K562 (cell line): ENCODE data around the gene LIMS3.
"Not testable (repeated sequence)": the region's sequence is repeated elsewhere in the genome, so short reads cannot be mapped to it uniquely, and the experiment has no call there.

Experiments used
- CTCF ChIP-seq, 3 experiments: IDR thresholded peaks in 2 of 3; conservative IDR thresholded peaks in 1 of 3; 2 replicates each; pipeline ENCODE4 v1.5.1; 2011 to 2012; ENCODE audit warnings: low read length in 3 of 3, mild to moderate bottlenecking in 3 of 3, control low read depth in 2 of 3, improper control_type of control experiment in 1 of 3, inconsistent platforms in 1 of 3, low read depth in 1 of 3, mixed read lengths in 1 of 3, moderate library complexity in 1 of 3; ENCODE audit not compliant: insufficient read depth in 2 of 3
- GABPA ChIP-seq: fragments of 200-800 bp; sonication (Bioruptor generic); conservative IDR thresholded peaks from 2 replicates; pipeline ENCODE4 v1.6.1; 2016; ENCODE audit warnings: low read depth, missing genetic modification characterization, missing compliant biosample characterization
- HNRNPK ChIP-seq: fragments of 200-400 bp; formaldehyde crosslinking; IDR thresholded peaks from one replicate; pipeline ENCODE4 v1.6.1; 2018; ENCODE audit warnings: mild to moderate bottlenecking, low read depth, low read length; ENCODE audit not compliant: poor library complexity, severe bottlenecking
- NONO ChIP-seq, 2 experiments: fragments of 200-400 bp in 1 of 2; fragments of 450-650 bp in 1 of 2; formaldehyde crosslinking in 1 of 2; IDR thresholded peaks; 2 replicates each; pipeline ENCODE4 v1.6.1; 2017; ENCODE audit warnings: low read depth in 2 of 2, mild to moderate bottlenecking in 2 of 2, moderate library complexity in 2 of 2, low read length in 1 of 2
- POLR2A ChIP-seq: fragments of 450-650 bp; conservative IDR thresholded peaks from 2 replicates; pipeline ENCODE4 v1.6.1; 2016
- RBM14 ChIP-seq: fragments of 200-400 bp; formaldehyde crosslinking; IDR thresholded peaks from 2 replicates; pipeline ENCODE4 v1.6.1; 2018; ENCODE audit warnings: low read depth, mild to moderate bottlenecking, low read length, moderate library complexity, borderline replicate concordance; ENCODE audit not compliant: insufficient read depth
- TBL1XR1 ChIP-seq, 2 experiments: IDR thresholded peaks; 2 replicates each; pipeline ENCODE4 v1.6.1; 2012; ENCODE audit warnings: improper control_type of control experiment in 2 of 2, low read length in 2 of 2, mild to moderate bottlenecking in 1 of 2
- ZNF232 ChIP-seq: sonication (generic); formaldehyde crosslinking; IDR thresholded peaks from 2 replicates; pipeline ENCODE4 v1.8.0; 2022; ENCODE audit warnings: mild to moderate bottlenecking, missing genetic modification reagents
- ZNF707 ChIP-seq: fragments of 250-450 bp; sonication (Bioruptor Pico); conservative IDR thresholded peaks from 2 replicates; pipeline ENCODE4 v1.8.0; 2022; ENCODE audit warnings: inconsistent platforms, mild to moderate bottlenecking, moderate library complexity

DNA sequence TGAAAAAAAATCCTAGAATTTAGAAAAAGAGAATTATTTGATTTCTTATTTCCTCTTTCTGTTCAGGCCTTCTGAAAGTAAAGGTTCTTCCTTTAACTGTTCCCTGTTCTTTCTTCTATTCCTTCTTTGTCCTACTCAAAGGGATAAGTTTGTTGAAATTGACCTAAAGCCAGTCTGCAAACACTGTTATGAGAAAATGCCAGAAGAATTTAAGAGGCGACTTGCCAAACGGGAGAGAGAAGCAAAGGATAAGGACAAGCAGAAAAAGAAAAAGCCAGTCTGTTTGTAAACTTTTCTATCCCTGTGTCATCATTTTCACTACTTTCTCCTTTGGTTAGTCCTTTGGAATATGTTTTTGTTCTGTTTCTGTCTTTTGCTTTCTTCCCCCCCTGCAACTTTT, 26.0 kb downstream of the LIMS3 start:
- not testable (repeated sequence) for TF ChIP-seq RBM14; ZNF232 (CRISPR knock-in tag); POLR2A; GABPA (tag); ZNF707 (CRISPR knock-in tag); NONO (IDR thresholded peaks at IDR 0.05; ENCODE audit: low read depth in 2 of 2, low read length in 1 of 2); TBL1XR1 (IDR thresholded peaks at IDR 0.05; ENCODE audit: low read length in 2 of 2); HNRNPK; CTCF (IDR thresholded peaks at IDR 0.05 in 2 of 3, conservative IDR thresholded peaks at IDR 0.05 in 1 of 3; ENCODE audit: insufficient read depth in 2 of 3, low read depth in 1 of 3, low read length in 3 of 3)
